DMS53 (cell line): ENCODE results near the gene RGS5.
A peak's percentile ranks its signal among the peaks of the same experiment; 100 is the strongest.

Experiments
- DNase-seq: peaks from one replicate; lab custom pipeline; 2025; lab: John Stamatoyannopoulos, UW

RGS5 gene

GRCh38 chr1:163182330-163182949 lies 20.3 kb downstream of the RGS5 start:
- no peak for DNase-seq

- DNase-seq: no peak
These were observed 24.1 kb downstream of the RGS5 start for GRCh38 chr1:163178628-163179027.

GRCh38 chr1:163176797-163177196 lies 25.9 kb downstream of the RGS5 start:
- DNase-seq: no peak

- peak; percentile 84 for DNase-seq
These were observed 27.9 kb downstream of the RGS5 start for GRCh38 chr1:163174524-163175437.

- DNase-seq: peak; percentile 17
These were observed 29.6 kb downstream of the RGS5 start for GRCh38 chr1:163173121-163173520.

- no peak for DNase-seq
These were observed 30.1 kb downstream of the RGS5 start for GRCh38 chr1:163172596-163172995.

GRCh38 chr1:163171826-163172225 lies 30.9 kb downstream of the RGS5 start:
- peak; percentile 66 for DNase-seq

- peak; percentile 90 for DNase-seq
These were observed 31.6 kb downstream of the RGS5 start for GRCh38 chr1:163170975-163171676.

- DNase-seq: no peak
These were observed 32.4 kb downstream of the RGS5 start for GRCh38 chr1:163170331-163170730.

GRCh38 chr1:163169553-163169952 lies 33.2 kb downstream of the RGS5 start:
- DNase-seq: no peak

- peak; percentile 44 for DNase-seq
These were observed 34.7 kb downstream of the RGS5 start for GRCh38 chr1:163168053-163168452.

- no peak for DNase-seq
These were observed 35.7 kb downstream of the RGS5 start for GRCh38 chr1:163166886-163167555.

- no peak for DNase-seq
These were observed 37.6 kb downstream of the RGS5 start for GRCh38 chr1:163165119-163165518.

- DNase-seq: no peak
These were observed 38.7 kb downstream of the RGS5 start for GRCh38 chr1:163163881-163164582.

- DNase-seq: no peak
These were observed 39.6 kb downstream of the RGS5 start for GRCh38 chr1:163163163-163163562.

GRCh38 chr1:163162381-163162914 lies 40.3 kb downstream of the RGS5 start:
- DNase-seq: no peak

- no peak for DNase-seq
These were observed 40.9 kb downstream of the RGS5 start for GRCh38 chr1:163161841-163162240.

GRCh38 chr1:163161337-163161736 lies 41.4 kb downstream of the RGS5 start:
- no peak for DNase-seq

GRCh38 chr1:163155606-163156005 lies 47.1 kb downstream of the RGS5 start:
- no peak for DNase-seq

GRCh38 chr1:163148911-163149310 lies 53.8 kb downstream of the RGS5 start:
- no peak for DNase-seq

- no peak for DNase-seq
These were observed 55.7 kb downstream of the RGS5 start for GRCh38 chr1:163147019-163147418.
